Left lobe of liver (tissue), 2 donors: ENCODE measurements around the gene SMS. TPM values are rescaled to one million over a fixed set of nuclear protein-coding genes. Genes with fewer than 3 reads are reported as not detected.

ENCODE experiments used
- ATAC-seq: fragments of 200-7000 bp; cut with Tn5 transposase; one replicate; pipeline ENCODE4 v1.9.1; 2020; ENCODE audit warnings: mild to moderate bottlenecking, moderate library complexity
- DNase-seq: peaks from one replicate; pipeline ENCODE4 v3.0.0-alpha.2; 2020; ENCODE audit warnings: low spot score
- total RNA-seq: library from RNA; stranded (reverse); gene quantifications from one replicate; pipeline ENCODE4 v1.2.1, GENCODE V29; 2021
- donor health status: DM: no; HTN: no; CAD: no; lungs with moderate emphysema.
- donor health status: DM: no; HTN: yes; CAD: no.

The SMS gene
- total RNA-seq, 1 donor from 2014 or later: 17.8 TPM

DNA sequence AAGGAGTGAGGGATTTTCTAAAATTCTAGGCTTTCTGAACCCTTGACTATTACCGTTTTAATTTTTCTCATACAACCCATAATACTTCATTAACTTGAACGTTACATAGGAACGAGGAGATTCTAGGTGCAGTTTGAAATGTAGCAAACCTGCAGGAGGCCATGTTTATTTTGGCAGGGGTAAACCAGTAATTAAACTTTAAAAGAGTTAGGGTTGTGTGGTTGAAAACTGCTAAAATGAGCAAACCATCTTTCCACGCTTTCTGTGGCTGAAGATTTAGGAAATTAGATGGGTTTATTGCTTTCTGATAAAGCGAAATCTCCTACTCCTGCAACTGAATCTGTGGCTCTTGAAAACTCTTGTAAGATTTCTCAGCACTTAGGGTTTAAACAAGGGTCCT lies 93.3 kb downstream of the SMS start:
- DNase-seq: no peak
- ATAC-seq: no peak

DNA sequence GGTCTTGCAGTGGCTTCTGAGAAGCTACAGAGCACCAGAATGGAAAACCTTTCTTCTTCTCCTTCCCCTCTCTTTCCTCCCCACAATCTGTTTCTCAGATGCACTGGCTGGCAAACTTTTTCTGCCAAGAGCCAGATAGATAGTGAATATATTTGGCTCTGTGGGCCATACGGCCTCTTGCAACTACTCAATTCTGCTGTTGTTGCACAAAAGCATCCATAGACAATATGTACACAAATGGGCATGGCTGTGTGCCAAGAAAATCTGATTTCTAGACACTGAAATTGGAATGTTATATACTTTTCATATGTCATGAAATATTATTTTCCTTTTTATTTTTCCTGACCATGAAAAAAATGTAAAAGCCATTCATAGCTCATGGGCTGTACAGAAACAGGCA lies 94.7 kb downstream of the SMS start:
- no peak for ATAC-seq
- DNase-seq: no peak

DNA sequence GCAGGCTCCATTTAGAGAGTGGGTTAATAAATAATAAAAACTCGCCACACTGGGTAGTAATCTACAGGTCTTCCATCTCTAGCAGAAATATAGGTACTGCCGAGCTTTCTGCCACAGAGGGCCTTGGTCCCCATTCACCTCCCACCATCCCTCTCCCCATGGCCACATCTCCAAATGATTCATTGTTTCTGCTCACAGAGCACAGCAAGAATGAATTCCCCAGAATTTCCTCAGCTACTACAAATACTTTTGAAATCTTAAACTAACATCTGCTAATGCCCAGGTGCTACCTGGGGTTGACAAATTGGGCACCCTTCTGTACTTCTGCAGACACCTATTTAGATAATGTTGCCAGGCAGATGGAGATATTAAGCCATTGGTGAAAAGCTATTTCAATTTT lies 96.7 kb downstream of the SMS start:
- DNase-seq (no peak), ATAC-seq (no peak)

DNA sequence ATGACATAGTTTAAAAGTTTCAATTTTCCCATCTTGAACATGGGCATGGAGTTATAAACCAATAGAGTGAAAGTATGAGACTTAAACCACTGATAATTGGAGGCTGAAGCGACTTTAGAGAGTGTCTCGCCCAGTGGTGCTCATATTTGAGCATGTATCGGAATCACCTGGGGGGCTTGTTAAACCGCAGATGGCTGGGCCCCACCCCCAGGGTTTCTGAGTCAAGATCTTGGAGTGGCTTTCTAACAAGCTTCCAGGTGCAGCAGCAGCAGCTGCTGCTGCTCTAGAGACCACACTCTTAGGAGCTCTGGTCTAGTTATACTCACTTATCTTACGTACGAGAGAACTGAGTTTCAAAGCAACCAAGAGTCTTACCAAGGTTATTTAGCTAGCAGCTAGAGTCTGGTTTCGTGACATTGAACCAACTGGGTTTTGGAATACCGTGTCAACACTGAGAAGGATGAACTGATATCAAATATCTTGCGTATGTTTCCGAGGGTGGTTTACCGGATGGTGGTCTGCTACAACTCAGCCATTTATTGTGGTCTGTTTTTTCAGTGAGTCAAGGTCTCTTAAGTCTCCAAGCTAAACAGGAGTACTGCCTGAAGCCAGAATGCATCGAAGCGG lies 97.5 kb downstream of the SMS start:
- no peak for ATAC-seq
- DNase-seq: no peak

DNA sequence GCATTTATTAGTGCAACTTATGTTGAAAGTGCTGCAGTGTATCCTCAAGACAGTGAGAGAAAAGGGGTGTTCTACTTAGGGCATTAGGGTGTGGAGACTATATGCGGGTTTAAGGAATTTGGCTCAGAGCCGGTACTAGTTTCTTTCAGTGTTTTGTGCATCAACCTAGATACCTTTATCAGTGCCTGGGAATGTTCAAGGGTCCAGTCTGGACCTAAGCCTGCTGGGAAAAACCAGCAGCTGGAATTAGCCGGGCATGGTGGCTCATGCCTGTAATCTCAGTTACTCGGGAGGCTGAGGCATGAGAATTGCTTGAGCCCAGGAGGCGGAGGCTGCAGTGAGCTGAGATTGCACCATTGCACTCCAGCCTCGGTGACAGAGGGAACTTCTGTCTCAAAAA lies 99.0 kb downstream of the SMS start:
- DNase-seq: no peak
- ATAC-seq: no peak

DNA sequence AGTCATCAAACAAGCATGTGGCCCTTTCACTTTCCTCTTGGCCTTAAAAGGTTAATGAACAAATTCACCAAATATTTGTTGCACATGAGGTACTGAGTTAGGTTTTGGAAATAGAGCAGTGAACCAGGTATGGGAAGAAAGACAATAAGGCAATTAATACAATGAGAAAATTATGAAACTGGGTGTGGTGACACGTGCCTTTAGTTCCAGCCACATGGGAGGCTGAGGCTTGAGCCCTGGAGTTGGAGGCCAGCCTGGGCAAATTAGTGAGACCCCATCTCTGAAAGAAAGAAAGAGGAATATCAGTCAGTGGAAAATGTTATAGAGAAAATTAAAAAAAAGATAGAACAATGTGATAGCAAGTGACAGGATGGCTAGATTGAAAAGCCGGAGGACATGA lies 99.7 kb downstream of the SMS start:
- DNase-seq: no peak
- no peak for ATAC-seq

DNA sequence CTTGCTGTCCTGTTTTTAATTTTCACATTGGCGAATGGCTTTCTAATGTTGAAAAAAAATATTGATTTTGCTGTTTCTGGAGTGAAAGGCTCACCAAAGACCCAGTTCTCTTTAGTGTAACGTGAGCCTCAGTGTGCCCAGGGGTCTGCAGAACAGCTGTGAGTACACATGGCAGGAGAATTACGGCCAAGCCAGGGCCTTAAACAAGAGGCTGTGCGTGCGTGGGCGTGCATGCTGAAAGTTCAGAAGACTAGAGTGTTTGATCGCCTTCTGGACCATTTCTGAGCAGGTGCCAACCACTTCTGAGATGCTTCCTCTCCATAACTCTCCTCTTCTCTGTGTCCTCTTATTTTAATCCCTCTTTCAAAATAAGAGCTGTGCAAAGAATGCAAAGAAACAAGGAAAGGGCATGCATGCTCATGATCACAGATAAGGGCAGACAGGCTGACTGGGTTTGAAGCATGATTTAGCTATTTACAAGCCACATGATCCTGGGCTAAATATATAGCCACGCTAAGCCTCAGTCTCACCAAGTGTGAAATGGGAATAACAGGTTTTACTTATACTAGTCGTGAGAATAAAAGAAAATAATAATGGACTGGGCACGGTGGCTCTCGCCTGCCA lies 101.5 kb downstream of the SMS start:
- DNase-seq (no peak), ATAC-seq (no peak)

DNA sequence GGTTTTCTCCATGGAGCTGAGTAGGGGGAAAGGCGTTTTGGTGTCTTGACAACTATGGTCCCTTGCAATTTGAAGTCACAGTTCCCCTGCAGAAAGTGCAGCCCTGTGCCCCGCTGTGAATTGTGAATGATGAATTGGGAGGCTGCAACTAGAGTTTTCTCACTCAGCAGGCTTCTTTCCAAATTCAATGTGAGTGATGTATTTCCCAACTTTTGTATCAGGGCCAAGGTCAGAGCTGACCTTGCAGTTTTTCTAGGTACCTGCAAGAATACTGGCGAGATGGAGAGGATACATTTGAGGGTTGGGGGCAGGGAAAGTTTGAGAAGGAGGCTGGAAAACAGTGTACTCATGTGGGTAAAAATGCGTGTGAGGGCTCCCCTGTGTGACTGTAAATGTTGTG lies 103.4 kb downstream of the SMS start:
- ATAC-seq (peak; percentile 34), DNase-seq (peak; percentile 41)

Other genes starting within 250 kb of the SMS start
- gene SMPX, start 182.6 kb upstream of the SMS start, total RNA-seq: 0.96 TPM
- gene MBTPS2, start 101.1 kb upstream of the SMS start, total RNA-seq: 11.5 TPM
- 0.53 TPM for gene YY2, start 84.7 kb upstream of the SMS start, total RNA-seq
- not detected for gene PHEX, start 91.6 kb downstream of the SMS start, total RNA-seq